ENCODE measurements around the gene SLC13A1.
"Not testable (repeated sequence)": the region's sequence is repeated elsewhere in the genome, so short reads cannot be mapped to it uniquely, and the experiment has no call there.

Gene SLC13A1

GRCh38 chr7:123199883-123200282 lies at the start of gene SLC13A1:
Gene SLC13A1, minus strand, starts transcription at chr7:123199969. Its CDS starts 23 bp downstream, at chr7:123199946.
- no peak within 1 kb of the TSS for H3K4me3 ChIP-seq
- no peak within 1 kb of the TSS for H3K27ac ChIP-seq

- Histone ChIP-seq H3K27ac (no peak overlapping the region), H3K4me3 (no peak overlapping the region)
These were observed 45.0 kb upstream of the SLC13A1 start for GRCh38 chr7:123244768-123245167.

- H3K4me3 ChIP-seq = no peak overlapping the region
- peak overlapping the region in 2 of 21 experiments; percentile 35 for H3K27ac ChIP-seq
These were observed 42.8 kb upstream of the SLC13A1 start for GRCh38 chr7:123242467-123243092.

GRCh38 chr7:123241809-123242208 lies 42.0 kb upstream of the SLC13A1 start:
- H3K4me3 ChIP-seq = no peak overlapping the region
- no peak overlapping the region for H3K27ac ChIP-seq

- Histone ChIP-seq H3K27ac (no peak overlapping the region), H3K4me3 (no peak overlapping the region)
These were observed 31.5 kb upstream of the SLC13A1 start for GRCh38 chr7:123231021-123232000.

- no peak overlapping the region for H3K27ac ChIP-seq
These were observed 30.8 kb upstream of the SLC13A1 start for GRCh38 chr7:123230603-123231002.

GRCh38 chr7:123230147-123230546 lies 30.4 kb upstream of the SLC13A1 start:
- Histone ChIP-seq H3K27ac (no peak overlapping the region), H3K4me3 (no peak overlapping the region)

More at GRCh38 chr7:123230603-123231002, 30.8 kb upstream of the SLC13A1 start:
- H3K4me3 ChIP-seq = no peak overlapping the region

GRCh38 chr7:123229426-123229825 lies 29.7 kb upstream of the SLC13A1 start:
- no peak overlapping the region for H3K27ac ChIP-seq
- H3K4me3 ChIP-seq = no peak overlapping the region

- not testable (repeated sequence) for H3K4me3 ChIP-seq, H3K27ac ChIP-seq
These were observed 27.9 kb upstream of the SLC13A1 start for GRCh38 chr7:123227666-123228065.

- no peak overlapping the region for H3K4me3 ChIP-seq
- no peak overlapping the region for H3K27ac ChIP-seq
These were observed 20.6 kb upstream of the SLC13A1 start for GRCh38 chr7:123220396-123220795.

GRCh38 chr7:123218866-123219265 lies 19.1 kb upstream of the SLC13A1 start:
- Histone ChIP-seq H3K4me3 (no peak overlapping the region), H3K27ac (no peak overlapping the region)

GRCh38 chr7:123216825-123217224 lies 17.1 kb upstream of the SLC13A1 start:
- H3K4me3 ChIP-seq = no peak overlapping the region

GRCh38 chr7:123215350-123215749 lies 15.6 kb upstream of the SLC13A1 start:
- Histone ChIP-seq H3K4me3 (no peak overlapping the region), H3K27ac (no peak overlapping the region)

More at GRCh38 chr7:123216825-123217224, 17.1 kb upstream of the SLC13A1 start:
- H3K27ac ChIP-seq = no peak overlapping the region

- Histone ChIP-seq H3K27ac (no peak overlapping the region), H3K4me3 (no peak overlapping the region)
These were observed 11.8 kb upstream of the SLC13A1 start for GRCh38 chr7:123211545-123211944.

- no peak overlapping the region for H3K27ac ChIP-seq
- H3K4me3 ChIP-seq = no peak overlapping the region
These were observed 11.2 kb upstream of the SLC13A1 start for GRCh38 chr7:123210986-123211385.

- Histone ChIP-seq H3K4me3 (no peak overlapping the region), H3K27ac (no peak overlapping the region)
These were observed 10.0 kb upstream of the SLC13A1 start for GRCh38 chr7:123209786-123210185.

- no peak overlapping the region for H3K4me3 ChIP-seq
- H3K27ac ChIP-seq = no peak overlapping the region
These were observed 9.0 kb upstream of the SLC13A1 start for GRCh38 chr7:123208793-123209192.

- no peak overlapping the region for H3K27ac ChIP-seq
- no peak overlapping the region for H3K4me3 ChIP-seq
These were observed 4.6 kb upstream of the SLC13A1 start for GRCh38 chr7:123204206-123204835.

- Histone ChIP-seq H3K27ac (no peak overlapping the region), H3K4me3 (no peak overlapping the region)
These were observed 2.1 kb upstream of the SLC13A1 start for GRCh38 chr7:123201901-123202300.
